CD4-positive, alpha-beta memory T cell (primary cell): ENCODE measurements around the gene SHC2. TPM values are rescaled to one million over a fixed set of nuclear protein-coding genes. Genes with fewer than 3 reads are reported as not detected.
"Not testable (repeated sequence)": the region's sequence is repeated elsewhere in the genome, so short reads cannot be mapped to it uniquely, and the experiment has no call there.

Experiments
- CTCF ChIA-PET: fragments of 350-600 bp; sonication (Branson Sonifier 250); formaldehyde crosslinking; loops from one replicate; lab custom pipeline; 2021; ENCODE audit warnings: inconsistent platforms; ENCODE audit not compliant: partially characterized antibody; lab: Charles Lee
- POLR2A ChIA-PET: fragments of 350-600 bp; sonication (Branson Sonifier 250); formaldehyde crosslinking; loops from one replicate; lab custom pipeline; 2021; ENCODE audit not compliant: partially characterized antibody; lab: Charles Lee
- DNase-seq, 5 donors: peaks; one replicate each; pipeline versions ENCODE4 v3.0.0 to v3.0.0-alpha.2; 2020 to 2022; ENCODE audit warnings: mixed read lengths in 1 of 5
- H3K27ac ChIP-seq: one replicate; pipeline ENCODE4 v1.7.0; 2013; ENCODE audit warnings: low read depth, low read length
- H3K27me3 ChIP-seq: 2 replicates; pipeline ENCODE4 v1.7.0; 2013; ENCODE audit warnings: mild to moderate bottlenecking, low read length, moderate library complexity; ENCODE audit not compliant: insufficient read depth
- H3K36me3 ChIP-seq: 2 replicates; pipeline ENCODE4 v1.7.0; 2013; ENCODE audit warnings: mild to moderate bottlenecking, low read length, moderate library complexity; ENCODE audit not compliant: insufficient read depth
- H3K4me1 ChIP-seq: 2 replicates; pipeline ENCODE4 v1.7.0; 2013; ENCODE audit warnings: mild to moderate bottlenecking, low read length, moderate library complexity; ENCODE audit not compliant: insufficient read depth
- H3K4me3 ChIP-seq, 2 donors: one replicate each; pipeline ENCODE4 v1.7.0; 2013; ENCODE audit warnings: low read length in 2 of 2, mild to moderate bottlenecking in 1 of 2
- H3K9me3 ChIP-seq, 2 donors: one replicate each; pipeline ENCODE4 v1.7.0; 2013; ENCODE audit warnings: low read length in 2 of 2, control low read depth in 1 of 2; ENCODE audit not compliant: control insufficient read depth in 1 of 2
- H3K27ac Mint-ChIP-seq, 7 donors: one replicate each; pipeline ENCODE4 v1.8.0; 2020 to 2021; ENCODE audit warnings: mixed read lengths in 7 of 7, mild to moderate bottlenecking in 6 of 7, inconsistent platforms in 3 of 7, moderate library complexity in 3 of 7
- H3K27me3 Mint-ChIP-seq, 2 donors: one replicate each; pipeline ENCODE4 v1.8.0; 2020 to 2021; ENCODE audit warnings: mixed read lengths in 2 of 2
- H3K36me3 Mint-ChIP-seq, 2 donors: one replicate each; pipeline ENCODE4 v1.8.0; 2020 to 2021; ENCODE audit warnings: mixed read lengths in 2 of 2, inconsistent platforms in 1 of 2, mild to moderate bottlenecking in 1 of 2
- H3K4me1 Mint-ChIP-seq, 4 donors: one replicate each; pipeline ENCODE4 v1.8.0; 2020 to 2021; ENCODE audit warnings: mixed read lengths in 4 of 4, mild to moderate bottlenecking in 1 of 4
- H3K4me3 Mint-ChIP-seq, 8 donors: one replicate each; pipeline ENCODE4 v1.8.0; 2020 to 2021; ENCODE audit warnings: mixed read lengths in 8 of 8, mild to moderate bottlenecking in 7 of 8, moderate library complexity in 6 of 8, inconsistent platforms in 3 of 8
- H3K9me3 Mint-ChIP-seq, 8 donors: one replicate each; pipeline ENCODE4 v1.8.0; 2020 to 2021; ENCODE audit warnings: mixed read lengths in 8 of 8, mild to moderate bottlenecking in 5 of 8, inconsistent platforms in 3 of 8, moderate library complexity in 1 of 8
- intact Hi-C: fragments of 100-400 bp; cut with micrococcal nuclease; formaldehyde crosslinking; loops from one replicate; pipeline ENCODE4 v1.15.1; 2023
- polyA plus RNA-seq, 2 donors: library from polyadenylated mRNA; unstranded; fragments of 300-500 nt; fragmentation: Illumina TruSeq; gene quantifications; one replicate each; pipeline ENCODE4 v1.2.3, GENCODE V29; 2021
- total RNA-seq, 2 experiments: library from RNA; stranded (reverse); gene quantifications; one replicate each; pipeline ENCODE4 v1.2.3, GENCODE V29; 2021

Gene SHC2
- total and polyA plus RNA-seq, 4 experiments from 2014 or later, result 0.55 to 0.64 TPM; not detected in 2

- Histone ChIP-seq H3K4me3 (no peak overlapping the region), H3K36me3 (no peaks in the 10 kb centered on the region), H3K27me3 (no peaks in the 10 kb centered on the region), H3K9me3 (no peaks in the 10 kb centered on the region), H3K4me1 (no peaks in the 10 kb centered on the region), H3K27ac (no peak overlapping the region)
- intact Hi-C loops, result no loop called here
- no peak for DNase-seq
- no peak overlapping the region for H3K27ac Mint-ChIP-seq
- no peak overlapping the region for H3K4me3 Mint-ChIP-seq
- H3K9me3 Mint-ChIP-seq, result no peaks in the 10 kb centered on the region
- H3K4me1 Mint-ChIP-seq, result no peaks in the 10 kb centered on the region
- no peaks in the 10 kb centered on the region for H3K36me3 Mint-ChIP-seq
- H3K27me3 Mint-ChIP-seq, result peaks cover 2 to 3% of the 10 kb centered on the region in 2 donors
- CTCF ChIA-PET, result no interaction called here
- POLR2A ChIA-PET, result no interaction called here
Observed at GRCh38 chr19:424546-424945, 36.3 kb downstream of the SHC2 start.

DNA sequence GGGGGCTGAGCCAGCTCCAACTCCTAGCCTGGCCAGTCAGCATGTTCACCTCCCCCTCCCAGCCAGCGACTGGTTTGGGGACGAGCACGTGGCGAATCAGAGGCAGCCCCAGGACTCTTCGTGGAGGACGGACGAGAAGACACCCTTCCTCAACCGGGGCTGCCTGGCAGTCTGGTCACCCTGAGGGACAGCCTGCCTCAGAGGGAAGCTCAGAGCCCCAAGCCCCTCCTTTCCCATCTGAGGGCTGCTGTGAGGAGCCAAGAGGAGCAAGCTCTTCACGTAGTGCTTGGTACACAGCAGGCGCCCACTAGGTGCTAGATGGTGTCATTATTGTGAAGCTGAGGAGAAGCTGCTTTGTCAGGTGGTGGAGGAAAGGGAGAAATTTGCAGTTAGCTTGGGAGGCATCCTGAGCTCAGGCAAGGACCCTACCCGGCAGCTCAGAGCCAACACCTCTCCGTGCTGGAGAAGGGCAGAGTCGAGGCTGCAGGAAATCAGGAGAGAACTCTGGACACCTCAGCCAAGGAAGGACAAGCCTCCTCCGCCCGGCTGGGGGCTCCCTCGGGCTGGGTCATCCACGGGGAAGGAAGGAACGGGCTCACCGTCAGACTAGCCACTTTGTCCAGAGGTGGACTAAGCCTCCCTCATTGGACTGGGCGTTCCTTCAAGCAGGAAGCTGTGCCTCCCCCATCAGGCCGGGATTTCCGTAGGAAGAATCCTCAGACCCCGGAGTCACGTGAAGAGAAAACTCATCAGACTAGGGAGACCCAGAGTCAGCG is 37.0 kb downstream of the SHC2 start:
- ChIA-PET POLR2A (no interaction called here), CTCF (no interaction called here)
- no peak for DNase-seq
- Histone ChIP-seq H3K27ac (no peak overlapping the region), H3K9me3 (no peaks in the 10 kb centered on the region), H3K4me1 (no peaks in the 10 kb centered on the region), H3K4me3 (no peak overlapping the region), H3K36me3 (no peaks in the 10 kb centered on the region), H3K27me3 (no peaks in the 10 kb centered on the region)
- intact Hi-C loops, result no loop called here
- Mint-ChIP-seq H3K27me3 (peaks cover 2 to 3% of the 10 kb centered on the region in 2 donors), H3K27ac (no peak overlapping the region), H3K9me3 (no peaks in the 10 kb centered on the region), H3K4me1 (no peaks in the 10 kb centered on the region), H3K36me3 (no peaks in the 10 kb centered on the region), H3K4me3 (no peak overlapping the region)

DNA sequence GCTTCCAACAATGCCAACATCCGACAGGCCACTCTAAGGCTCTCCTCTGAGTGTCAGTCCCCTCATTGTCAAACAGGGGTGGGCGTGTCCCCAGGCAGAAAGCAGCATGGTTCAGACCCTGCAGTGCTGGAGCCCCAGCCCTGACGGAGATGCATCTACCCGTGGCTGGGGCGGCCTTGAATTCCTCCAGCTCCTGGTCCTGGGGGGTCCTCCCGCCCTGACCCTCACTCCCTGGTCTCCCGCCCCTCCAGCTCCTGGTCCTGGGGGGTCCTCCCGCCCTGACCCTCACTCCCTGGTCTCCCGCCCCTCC is 38.0 kb downstream of the SHC2 start:
- CTCF ChIA-PET, H3K36me3 Mint-ChIP-seq: not testable (repeated sequence)

GRCh38 chr19:422213-422916 is 38.5 kb downstream of the SHC2 start:
- Mint-ChIP-seq H3K9me3 (no peaks in the 10 kb centered on the region), H3K36me3 (no peaks in the 10 kb centered on the region), H3K4me3 (no peak overlapping the region), H3K27me3 (peaks cover 2 to 3% of the 10 kb centered on the region in 2 donors), H3K27ac (no peak overlapping the region), H3K4me1 (no peaks in the 10 kb centered on the region)
- Histone ChIP-seq H3K4me3 (no peak overlapping the region), H3K36me3 (no peaks in the 10 kb centered on the region), H3K27me3 (no peaks in the 10 kb centered on the region), H3K27ac (no peak overlapping the region), H3K9me3 (no peaks in the 10 kb centered on the region), H3K4me1 (no peaks in the 10 kb centered on the region)
- intact Hi-C loops, result no loop called here
- ChIA-PET CTCF (no interaction called here), POLR2A (no interaction called here)
- DNase-seq, result no peak

More for the DNA sequence above, 38.0 kb downstream of the SHC2 start:
- H3K27me3 ChIP-seq, H3K4me1 ChIP-seq, H3K4me3 ChIP-seq, H3K4me1 Mint-ChIP-seq, H3K27ac ChIP-seq, H3K9me3 Mint-ChIP-seq, H3K27ac Mint-ChIP-seq, intact Hi-C loops, H3K4me3 Mint-ChIP-seq, DNase-seq, H3K9me3 ChIP-seq, POLR2A ChIA-PET, H3K36me3 ChIP-seq, H3K27me3 Mint-ChIP-seq: not testable (repeated sequence)

- Histone ChIP-seq H3K27me3 (no peaks in the 10 kb centered on the region), H3K9me3 (no peaks in the 10 kb centered on the region), H3K4me3 (no peak overlapping the region), H3K4me1 (no peaks in the 10 kb centered on the region), H3K36me3 (no peaks in the 10 kb centered on the region), H3K27ac (no peak overlapping the region)
- no peak overlapping the region for H3K4me3 Mint-ChIP-seq
- ChIA-PET POLR2A (no interaction called here), CTCF (no interaction called here)
- intact Hi-C loops, result no loop called here
- H3K27ac Mint-ChIP-seq, result no peak overlapping the region
- H3K9me3 Mint-ChIP-seq, result no peaks in the 10 kb centered on the region
- no peaks in the 10 kb centered on the region for H3K4me1 Mint-ChIP-seq
- DNase-seq, result no peak
- no peaks in the 10 kb centered on the region for H3K36me3 Mint-ChIP-seq
- H3K27me3 Mint-ChIP-seq, result peaks cover 2 to 3% of the 10 kb centered on the region in 2 donors
Observed at GRCh38 chr19:419721-420515, 40.9 kb downstream of the SHC2 start.

DNA sequence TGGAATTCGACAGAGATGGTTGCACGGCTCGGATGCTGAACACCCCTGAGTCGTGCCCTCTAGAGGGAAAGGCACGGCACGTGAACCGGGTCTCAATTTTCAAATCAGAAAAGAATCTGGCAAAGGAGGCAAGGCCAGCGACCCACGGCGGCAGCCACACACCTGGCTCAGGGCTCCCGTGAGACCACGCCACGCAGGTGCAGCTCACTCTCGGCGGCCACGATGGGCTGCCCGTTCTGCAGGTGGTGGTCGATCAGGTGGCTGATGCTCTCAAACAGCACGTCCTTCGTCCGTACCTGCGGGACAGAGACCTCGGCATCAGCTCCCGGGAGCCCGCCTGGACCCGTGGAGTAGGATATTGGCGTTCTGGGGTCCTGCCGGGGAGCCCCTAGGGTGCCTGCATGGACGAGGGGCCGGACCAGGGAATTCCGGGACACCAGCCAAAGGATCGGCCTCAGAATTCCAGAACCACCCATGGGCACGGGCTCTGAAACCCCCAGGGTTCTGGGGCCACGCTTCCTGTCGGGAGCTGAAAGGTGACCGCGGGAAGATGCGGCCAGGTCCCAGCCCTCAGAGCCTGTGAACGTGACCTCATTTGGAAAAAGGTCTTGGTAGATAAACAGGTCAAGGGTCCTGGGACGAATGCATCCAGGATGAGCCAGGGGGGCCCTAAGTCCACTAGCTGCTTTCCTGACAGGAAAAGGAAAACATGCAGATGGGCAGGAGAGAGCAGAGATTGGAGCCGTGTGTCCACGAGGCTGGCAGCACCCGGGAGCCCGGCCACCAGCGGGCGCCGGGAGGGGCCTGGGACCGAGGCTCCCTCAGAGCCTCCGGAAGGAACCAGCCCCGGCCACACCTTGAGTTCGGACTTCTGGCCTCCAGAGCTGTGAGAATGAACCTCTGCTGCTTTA is 41.8 kb downstream of the SHC2 start:
- Histone ChIP-seq H3K36me3 (no peaks in the 10 kb centered on the region), H3K4me1 (no peaks in the 10 kb centered on the region), H3K4me3 (no peak overlapping the region), H3K9me3 (no peaks in the 10 kb centered on the region), H3K27ac (no peak overlapping the region), H3K27me3 (no peaks in the 10 kb centered on the region)
- H3K36me3 Mint-ChIP-seq, result no peaks in the 10 kb centered on the region
- peaks cover 2 to 3% of the 10 kb centered on the region in 2 donors for H3K27me3 Mint-ChIP-seq
- no peaks in the 10 kb centered on the region for H3K9me3 Mint-ChIP-seq
- POLR2A ChIA-PET, result no interaction called here
- intact Hi-C loops, result no loop called here
- no peaks in the 10 kb centered on the region for H3K4me1 Mint-ChIP-seq
- DNase-seq, result no peak
- CTCF ChIA-PET, result no interaction called here
- H3K4me3 Mint-ChIP-seq, result no peak overlapping the region
- H3K27ac Mint-ChIP-seq, result no peak overlapping the region
